Erythroblast (primary cell): ENCODE measurements around the gene SPSB1.

Experiments used
- GATA1 ChIP-seq: IDR thresholded peaks from 2 replicates; pipeline ENCODE4 v1.6.1; 2011; ENCODE audit warnings: low read depth, mild to moderate bottlenecking, control low read depth, low read length, moderate library complexity
- POLR2A ChIP-seq: IDR thresholded peaks from 2 replicates; pipeline ENCODE4 v1.6.1; 2011; ENCODE audit warnings: mild to moderate bottlenecking, low read length

DNA sequence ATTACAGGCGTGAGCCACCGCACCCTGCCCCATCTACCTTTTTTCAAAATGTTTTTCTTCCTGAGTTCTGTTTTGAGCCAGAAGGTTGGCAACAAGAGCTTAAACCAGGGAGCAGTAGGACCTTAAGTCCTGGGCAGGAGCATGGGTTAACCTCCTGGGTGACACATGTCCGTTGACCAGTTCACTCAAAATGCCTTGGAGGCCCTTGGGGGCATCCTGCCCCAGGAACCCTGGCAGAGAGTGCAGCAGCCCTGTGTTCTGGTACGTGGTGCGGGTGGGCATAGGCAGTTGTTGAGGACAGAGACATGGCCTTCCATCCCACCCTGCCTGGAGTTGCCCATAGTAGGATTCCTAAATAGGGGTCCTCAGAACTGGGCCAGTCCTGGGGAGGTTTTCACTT lies 46.5 kb upstream of the SPSB1 start:
- no peak for TF ChIP-seq POLR2A
- TF ChIP-seq GATA1, result no peak
